Ovary (tissue), 9 donors: Measurements from ENCODE around the gene CARMIL1. TPM values are rescaled to one million over a fixed set of nuclear protein-coding genes. Genes with fewer than 3 reads are reported as not detected.

Source experiments
- DNase-seq, 5 donors: peaks; one replicate each; pipeline ENCODE4 v3.0.0-alpha.2; 2019 to 2020
- H3K27ac ChIP-seq, 2 donors: fragments of 200-600 bp; one replicate each; pipeline versions ENCODE4 v1.5.1 to v1.8.0; 2019 to 2022
- H3K27me3 ChIP-seq: fragments of 200-600 bp; one replicate; pipeline ENCODE4 v1.8.0; 2022
- H3K36me3 ChIP-seq: fragments of 200-600 bp; sonication (generic); one replicate; pipeline ENCODE4 v1.5.1; 2019
- H3K4me1 ChIP-seq: one replicate; pipeline ENCODE4 v1.8.1; 2013; ENCODE audit warnings: mild to moderate bottlenecking, moderate library complexity; ENCODE audit not compliant: insufficient read depth
- H3K4me3 ChIP-seq: fragments of 200-600 bp; sonication (generic); one replicate; pipeline ENCODE4 v1.5.1; 2017
- H3K9me3 ChIP-seq, 2 donors: fragments of 200-600 bp in 1 of 2; sonication (generic) in 1 of 2; one replicate each; pipeline versions ENCODE4 v1.5.1 to v1.8.1; 2013 to 2019; ENCODE audit warnings: mild to moderate bottlenecking in 1 of 2, moderate library complexity in 1 of 2
- CTCF ChIP-seq, 3 donors: fragments of 450-650 bp in 2 of 3; fragments of 200-600 bp in 1 of 3; IDR thresholded peaks; one replicate each; pipeline versions ENCODE4 v1.5.1 to v1.8.0; 2016 to 2022; ENCODE audit warnings: antibody characterized with exemption in 3 of 3, mild to moderate bottlenecking in 1 of 3
- EP300 ChIP-seq: sonication (generic); formaldehyde crosslinking; IDR thresholded peaks from one replicate; pipeline ENCODE4 v1.6.1; 2017; ENCODE audit warnings: antibody characterized with exemption
- POLR2A ChIP-seq: fragments of 450-650 bp; IDR thresholded peaks from one replicate; pipeline ENCODE4 v1.6.1; 2017; ENCODE audit warnings: antibody characterized with exemption, mild to moderate bottlenecking, moderate library complexity
- WGBS, 3 donors: extraction: QIAGEN DNeasy Blood & Tissue Kit in 1 of 3; methylation state at CpG; one replicate each; pipeline versions ENCODE4 v1.1.5 to v1.1.7; 2013 to 2017; 5-methylcytosine and 5-hydroxymethylcytosine counted together
- intact Hi-C, 4 donors: fragments of 100-400 bp; cut with DNase I; formaldehyde crosslinking; loops; one replicate each; pipeline versions ENCODE4 v1.11.0 to v1.15.1; 2022 to 2023
- polyA plus RNA-seq, 2 donors: library from polyadenylated mRNA; stranded (reverse); fragments of 200-250 nt in 1 of 2; fragments of 350-450 nt in 1 of 2; fragmentation: Illumina TruSeq in 1 of 2; extraction: RNeasy Lipid Tissue Mini Kit (QIAGEN cat#74804) in 1 of 2; gene quantifications; one replicate each; pipeline ENCODE4 v1.2.3, GENCODE V29; 2013 to 2014
- total RNA-seq, 7 donors: library from RNA; depleted of rRNA in 2 of 7; stranded (reverse); fragments of >200 nt in 2 of 7; fragmentation: NEBNext Ultra II Directional in 3 of 7; extraction: Animal tissue kit (Norgen Biotek cat#: 25700) in 3 of 7; gene quantifications; one replicate each; pipeline versions ENCODE4 v1.1.0 to v1.2.4, GENCODE V29; 2016 to 2023
- donor health status: DM: no; HTN: no; CAD: no; lungs with moderate emphysema.
- donor health status: DM: no; HTN: no; CAD: no.
- donor health status: Bipolar disorder and iron deficiency.
- donor health status: DM: yes; HTN: yes; CAD: no.
- donor health status: DM: no; HTN: no; CAD: no.
- donor health status: DM: yes; HTN: yes; CAD: no.

The CARMIL1 gene
- total and polyA plus RNA-seq, 9 donors, result 6.4 to 25.6 (median 16.8) TPM

DNA sequence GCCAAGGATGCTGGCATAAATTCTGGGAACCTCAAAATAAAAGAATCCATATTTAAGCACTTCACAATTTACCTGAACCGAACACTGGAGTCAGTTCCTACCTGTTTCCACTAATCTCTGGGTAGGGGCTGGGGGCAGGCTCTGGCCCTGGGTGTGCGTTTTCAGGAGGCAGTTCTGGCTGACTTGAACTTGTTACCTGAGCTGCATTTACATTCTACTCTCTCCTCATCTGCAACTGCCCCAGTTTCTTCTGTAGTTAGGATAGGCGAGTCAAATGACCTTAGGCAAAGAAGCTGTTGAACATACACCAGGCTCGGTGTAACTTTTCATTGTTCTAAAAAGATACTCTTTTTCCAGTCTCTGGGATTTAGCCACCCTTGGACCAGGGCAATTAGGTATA lies 13.2 kb downstream of the CARMIL1 start:
- DNase-seq, result no peak
- Histone ChIP-seq H3K27me3 (no peaks in the 10 kb centered on the region), H3K36me3 (no peaks in the 10 kb centered on the region), H3K9me3 (no peaks in the 10 kb centered on the region), H3K27ac (no peak overlapping the region), H3K4me1 (peaks cover 6% of the 10 kb centered on the region), H3K4me3 (no peak overlapping the region)
- no peak for TF ChIP-seq EP300
- TF ChIP-seq POLR2A, result no peak
- no peak for TF ChIP-seq CTCF (IDR thresholded peaks at IDR 0.05)
- intact Hi-C loops, result no loop called here
- 96 to 98% (median 97%) methylated on average over 4 of the region's 4 CpGs for WGBS, 3 donors

DNA sequence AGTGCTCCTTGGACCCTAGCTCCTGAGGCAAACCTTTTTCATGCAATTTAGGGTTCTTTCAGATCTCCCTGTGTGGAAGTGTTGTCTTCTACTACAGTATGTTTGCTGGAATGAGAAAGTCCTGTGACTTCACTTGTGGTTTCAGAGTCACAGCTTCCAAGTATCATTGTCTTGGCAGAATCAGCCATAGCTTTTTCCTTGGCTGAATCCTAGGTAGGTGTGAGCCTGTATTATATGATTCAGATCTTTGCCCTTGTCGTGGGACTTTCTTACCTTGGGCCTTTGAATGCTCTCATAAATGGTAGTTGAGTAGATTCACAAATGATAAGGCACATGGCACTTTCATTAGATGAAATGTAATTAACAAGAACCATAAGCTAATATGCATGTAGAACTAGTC lies 16.5 kb downstream of the CARMIL1 start:
- peaks cover 5% of the 10 kb centered on the region for H3K4me1 ChIP-seq
- H3K36me3 ChIP-seq, result no peaks in the 10 kb centered on the region
- 75 to 86% (median 85%) methylated on average over 1 of the region's 1 CpG for WGBS, 3 donors
- no peaks in the 10 kb centered on the region for H3K27me3 ChIP-seq
- TF ChIP-seq CTCF (IDR thresholded peaks at IDR 0.05), result no peak
- TF ChIP-seq POLR2A, result no peak
- TF ChIP-seq EP300, result no peak
- no peak overlapping the region for H3K27ac ChIP-seq
- intact Hi-C loops, result no loop called here
- H3K9me3 ChIP-seq, result no peaks in the 10 kb centered on the region
- DNase-seq, result no peak
- H3K4me3 ChIP-seq, result no peak overlapping the region

GRCh38 chr6:25296217-25296905 lies 17.2 kb downstream of the CARMIL1 start:
- DNase-seq, result no peak
- no peaks in the 10 kb centered on the region for H3K36me3 ChIP-seq
- peak overlapping the region in 1 of 2 donors; percentile 60 for H3K27ac ChIP-seq
- intact Hi-C loops, result no loop called here
- no peaks in the 10 kb centered on the region for H3K9me3 ChIP-seq
- H3K4me3 ChIP-seq, result no peak overlapping the region
- WGBS, 3 donors, result 83 to 93% (median 87%) methylated on average over 2 of the region's 2 CpGs
- H3K27me3 ChIP-seq, result no peaks in the 10 kb centered on the region
- peaks cover 7% of the 10 kb centered on the region for H3K4me1 ChIP-seq
- TF ChIP-seq POLR2A (no peak), CTCF (IDR thresholded peaks at IDR 0.05) (no peak), EP300 (no peak)

DNA sequence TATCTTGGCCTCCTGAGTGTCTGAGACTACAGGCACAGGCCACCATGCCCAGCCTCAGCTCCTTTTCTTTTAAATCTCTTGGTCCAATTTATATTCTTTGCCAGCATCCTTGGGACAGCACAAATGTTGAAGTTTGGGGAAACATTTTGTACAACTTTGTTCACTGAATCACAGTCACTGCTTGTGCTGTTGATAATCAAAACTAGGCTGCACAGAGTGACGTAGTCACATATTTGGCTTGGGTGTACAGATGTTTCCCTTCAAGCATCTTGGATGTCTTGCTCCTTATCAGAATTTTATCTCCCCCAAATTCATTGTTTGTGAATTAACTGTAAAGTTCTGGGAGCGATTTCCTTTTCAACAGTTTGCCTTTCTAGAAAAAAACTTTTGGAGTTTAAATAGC lies 17.9 kb downstream of the CARMIL1 start:
- intact Hi-C loops, result no loop called here
- no peaks in the 10 kb centered on the region for H3K9me3 ChIP-seq
- no peak overlapping the region for H3K4me3 ChIP-seq
- WGBS, 3 donors, result 0 to 14% (median 2%) methylated on average over 2 of the region's 2 CpGs
- H3K36me3 ChIP-seq, result no peaks in the 10 kb centered on the region
- H3K27me3 ChIP-seq, result no peaks in the 10 kb centered on the region
- H3K4me1 ChIP-seq, result peaks cover 7% of the 10 kb centered on the region
- peak overlapping the region in 1 of 2 donors; percentile 60 for H3K27ac ChIP-seq
- peak in 2 of 5 donors; percentile 16 to 55 for DNase-seq
- no peak for TF ChIP-seq CTCF (IDR thresholded peaks at IDR 0.05)
- TF ChIP-seq EP300, result no peak
- no peak for TF ChIP-seq POLR2A
